Parietal lobe (tissue), 1 donor: ENCODE data around the gene NTN5. TPM values are rescaled to one million over a fixed set of nuclear protein-coding genes. Genes with fewer than 3 reads are reported as not detected.

Source experiments
- total RNA-seq: library from RNA; depleted of rRNA; stranded (reverse); fragments of >200 nt; gene quantifications from one replicate; pipeline ENCODE4 v1.2.3, GENCODE V29; 2014

Gene NTN5
- not detected for total RNA-seq

GRCh38 chr19:48672994-48673393 lies at the start of gene NTN5:
TSS of gene NTN5 (minus strand) at chr19:48673017. CDS start at chr19:48670986, 2,031 bp downstream.

GRCh38 chr19:48719263-48720171 lies 46.7 kb upstream of the NTN5 start, which contains the start of gene MAMSTR:
TSS of gene MAMSTR (minus strand) at chr19:48719725. CDS start at chr19:48719031, 694 bp downstream.

GRCh38 chr19:48695743-48696352 lies 23.0 kb upstream of the NTN5 start, which contains the start of gene FUT2:
TSS of gene FUT2 (plus strand) at chr19:48695971. CDS start at chr19:48702957, 6,986 bp downstream.

DNA sequence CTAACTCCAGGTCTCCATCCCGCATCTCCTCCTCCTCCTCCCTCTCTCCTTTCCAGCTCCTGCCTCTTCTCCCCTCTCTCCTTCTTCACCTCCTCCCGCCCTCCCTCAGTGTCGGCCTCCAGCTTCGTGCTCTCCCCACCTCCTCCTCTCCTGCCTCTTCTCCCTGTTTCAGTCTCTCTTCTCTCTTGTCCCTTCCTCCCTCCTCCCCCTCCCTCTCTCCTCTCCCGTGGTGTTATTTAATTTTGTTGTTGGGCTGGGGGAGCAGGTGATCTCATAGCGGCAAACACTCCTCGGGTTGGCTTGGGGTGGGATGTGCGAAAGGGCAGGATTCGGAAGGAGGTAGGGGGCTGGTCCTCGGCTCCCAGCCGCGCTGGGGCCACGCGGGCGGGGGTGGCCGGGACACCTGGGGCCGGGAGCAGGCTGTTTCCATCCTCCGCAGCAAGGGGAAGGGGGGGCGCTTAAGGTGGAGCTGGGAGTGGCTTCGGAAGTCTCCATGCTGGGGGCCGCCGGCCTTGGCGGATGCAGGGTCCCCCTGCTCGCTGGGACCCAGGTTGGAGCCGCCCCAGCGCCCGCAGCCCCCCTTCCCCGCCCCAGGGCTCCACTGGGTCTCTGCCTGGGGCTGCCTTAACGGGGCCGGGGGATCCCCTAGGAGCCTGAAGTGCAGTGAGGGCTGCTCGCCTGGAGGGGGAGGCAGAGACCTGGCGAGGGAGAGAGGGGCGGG lies 26.7 kb downstream of the NTN5 start, which contains the start of gene CA11:
Gene CA11 (minus strand): TSS at position 187 of the 721 bp plus-strand sequence. CDS start 555 bp downstream, outside the sequence.

DNA sequence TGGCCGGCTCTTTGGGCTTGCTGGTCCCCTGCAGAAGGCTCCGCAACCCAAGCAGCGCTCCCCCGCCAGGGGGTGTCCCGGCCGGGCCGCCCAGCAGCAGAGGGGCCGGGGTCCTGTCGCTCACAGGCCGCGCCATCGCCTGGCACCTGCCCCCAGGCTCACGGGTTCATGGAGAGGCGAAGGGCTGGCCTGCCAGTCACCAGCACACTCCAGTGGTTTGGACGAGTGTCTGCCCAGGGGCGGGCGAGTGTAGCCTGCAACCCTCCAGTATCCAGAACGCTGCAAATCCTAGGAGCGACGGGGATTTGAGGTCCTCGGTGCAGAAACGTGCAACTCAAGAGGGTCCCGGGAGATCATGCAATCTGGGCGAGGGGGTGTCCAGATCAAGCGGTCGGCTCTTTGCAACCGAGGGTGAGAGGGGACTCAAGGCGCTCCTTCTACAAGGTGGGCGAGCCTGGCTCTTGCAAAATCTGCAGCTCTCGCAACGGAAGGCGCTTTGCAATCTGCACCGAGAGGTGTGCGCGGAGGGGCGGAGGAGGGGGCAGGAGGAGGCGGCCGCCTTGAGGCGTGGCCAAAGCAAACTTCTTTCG lies 35.9 kb downstream of the NTN5 start, which contains the start of gene DBP:
Gene DBP (minus strand): TSS at position 521 of the 590 bp plus-strand sequence. CDS start 385 bp downstream, at position 136.

DNA sequence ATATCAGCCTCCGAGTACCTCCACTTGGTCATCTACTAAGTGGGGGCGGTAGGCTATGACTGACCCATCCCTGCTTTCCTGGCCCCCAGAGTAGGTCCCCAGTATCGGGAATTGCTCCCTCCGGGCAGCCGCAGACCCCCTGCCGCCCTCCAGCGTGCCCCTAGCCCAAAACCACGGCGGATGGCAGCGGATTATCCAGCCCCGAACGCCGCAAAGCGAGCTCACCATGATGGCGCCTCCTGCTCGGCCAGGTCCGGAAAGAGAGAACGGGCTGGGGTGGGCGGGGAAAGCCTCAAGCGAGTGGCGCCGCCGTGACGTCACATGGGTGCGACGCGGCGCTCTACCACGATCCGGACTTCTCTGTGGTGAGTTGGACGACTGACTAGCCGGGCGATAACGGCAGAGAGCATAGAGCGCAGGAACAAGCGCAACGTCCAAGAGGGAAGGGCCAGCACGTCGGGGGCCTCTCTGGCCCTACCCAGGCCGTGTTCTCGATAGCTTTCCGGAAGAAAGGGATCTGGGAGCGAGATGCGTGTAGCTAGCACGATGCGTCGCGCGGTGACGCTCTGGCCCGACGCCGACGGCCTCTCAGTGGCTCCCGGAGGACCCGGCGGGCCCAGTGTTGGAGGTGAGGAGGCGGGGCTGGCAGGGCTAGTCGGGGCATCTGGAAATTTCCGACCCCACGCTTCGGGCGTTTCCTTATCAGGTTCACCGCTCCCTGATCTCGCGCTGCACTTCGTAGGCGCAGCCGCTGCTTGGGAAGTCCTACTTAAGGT lies 53.7 kb downstream of the NTN5 start, which contains the start of the genes RPL18 and SPHK2:
Gene RPL18 (minus strand): TSS at position 263 of the 776 bp plus-strand sequence. CDS start 35 bp downstream, at position 228.
Gene SPHK2 (plus strand): TSS at position 591 of the 776 bp plus-strand sequence. CDS start 1,009 bp downstream, outside the sequence.

GRCh38 chr19:48614436-48615230 lies 58.2 kb downstream of the NTN5 start, which contains the start of gene FAM83E:
TSS of gene FAM83E (minus strand) at chr19:48615076. CDS start at chr19:48613372, 1,704 bp downstream.

Other genes with a start within 250 kb of the NTN5 start
- gene GRWD1, start 227.0 kb downstream of the NTN5 start, total RNA-seq: 8.1 TPM
- gene KCNJ14, start 217.4 kb downstream of the NTN5 start, total RNA-seq: 1.6 TPM
- gene CYTH2, start 203.6 kb downstream of the NTN5 start, total RNA-seq: 77.0 TPM
- 16.6 TPM for gene LMTK3, start 161.2 kb downstream of the NTN5 start, total RNA-seq
- not detected for gene SULT2B1, start 120.8 kb downstream of the NTN5 start, total RNA-seq
- gene SPACA4, start 66.3 kb downstream of the NTN5 start, total RNA-seq: not detected
- gene FAM83E, start 57.9 kb downstream of the NTN5 start, total RNA-seq: not detected
- 1,067 TPM for gene RPL18, start 53.8 kb downstream of the NTN5 start, total RNA-seq
- 11.9 TPM for gene SPHK2, start 53.5 kb downstream of the NTN5 start, total RNA-seq
- 4.1 TPM for gene DBP, start 35.6 kb downstream of the NTN5 start, total RNA-seq
- 7.8 TPM for gene CA11, start 26.8 kb downstream of the NTN5 start, total RNA-seq
- gene FUT2, start 23.0 kb upstream of the NTN5 start, total RNA-seq: not detected
- 1.3 TPM for gene MAMSTR, start 46.7 kb upstream of the NTN5 start, total RNA-seq
- 7.5 TPM for gene RASIP1, start 67.6 kb upstream of the NTN5 start, total RNA-seq
- gene IZUMO1, start 73.9 kb upstream of the NTN5 start, total RNA-seq: not detected
- 0.31 TPM for gene FUT1, start 79.6 kb upstream of the NTN5 start, total RNA-seq
- gene FGF21, start 82.5 kb upstream of the NTN5 start, total RNA-seq: not detected
- gene BCAT2, start 138.0 kb upstream of the NTN5 start, total RNA-seq: 14.4 TPM
- gene HSD17B14, start 163.5 kb upstream of the NTN5 start, total RNA-seq: 1.3 TPM
- gene PLEKHA4, start 195.6 kb upstream of the NTN5 start, total RNA-seq: not detected
- gene PPP1R15A, start 199.4 kb upstream of the NTN5 start, total RNA-seq: 31.6 TPM
- gene TULP2, start 225.7 kb upstream of the NTN5 start, total RNA-seq: not detected
- 46.6 TPM for gene NUCB1, start 227.3 kb upstream of the NTN5 start, total RNA-seq